GM19455 (cell line): Measurements from ENCODE around the gene SORL1-AS1.

Experiments
- ATAC-seq: cut with Tn5 transposase; IDR thresholded peaks from one replicate; pipeline ENCODE4 v1.9.1; 2021; ENCODE audit not compliant: unreplicated experiment

Gene SORL1-AS1

DNA sequence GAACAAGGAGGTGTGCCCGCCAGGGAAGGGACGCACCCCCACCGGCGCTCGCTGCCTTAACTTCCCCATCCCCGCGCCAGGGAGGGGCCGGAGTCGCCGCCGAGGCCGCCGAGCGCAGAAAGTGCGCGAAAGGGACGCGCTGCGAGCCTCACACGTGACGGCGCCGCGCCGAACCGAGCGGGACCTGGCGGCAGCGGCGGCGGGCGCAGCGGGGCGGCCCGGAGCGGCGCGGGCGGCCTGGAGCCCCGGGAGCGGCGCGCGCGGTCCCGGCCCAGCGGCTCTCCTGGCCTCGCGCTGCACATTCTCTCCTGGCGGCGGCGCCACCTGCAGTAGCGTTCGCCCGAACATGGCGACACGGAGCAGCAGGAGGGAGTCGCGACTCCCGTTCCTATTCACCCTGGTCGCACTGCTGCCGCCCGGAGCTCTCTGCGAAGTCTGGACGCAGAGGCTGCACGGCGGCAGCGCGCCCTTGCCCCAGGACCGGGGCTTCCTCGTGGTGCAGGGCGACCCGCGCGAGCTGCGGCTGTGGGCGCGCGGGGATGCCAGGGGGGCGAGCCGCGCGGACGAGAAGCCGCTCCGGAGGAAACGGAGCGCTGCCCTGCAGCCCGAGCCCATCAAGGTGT lies 670 bp downstream of the SORL1-AS1 start, which contains the start of gene SORL1:
Gene SORL1, plus strand, starts transcription at position 329 of the 623 bp plus-strand sequence. Its CDS starts 18 bp downstream, at position 347.
- peak; percentile 50 for ATAC-seq

DNA sequence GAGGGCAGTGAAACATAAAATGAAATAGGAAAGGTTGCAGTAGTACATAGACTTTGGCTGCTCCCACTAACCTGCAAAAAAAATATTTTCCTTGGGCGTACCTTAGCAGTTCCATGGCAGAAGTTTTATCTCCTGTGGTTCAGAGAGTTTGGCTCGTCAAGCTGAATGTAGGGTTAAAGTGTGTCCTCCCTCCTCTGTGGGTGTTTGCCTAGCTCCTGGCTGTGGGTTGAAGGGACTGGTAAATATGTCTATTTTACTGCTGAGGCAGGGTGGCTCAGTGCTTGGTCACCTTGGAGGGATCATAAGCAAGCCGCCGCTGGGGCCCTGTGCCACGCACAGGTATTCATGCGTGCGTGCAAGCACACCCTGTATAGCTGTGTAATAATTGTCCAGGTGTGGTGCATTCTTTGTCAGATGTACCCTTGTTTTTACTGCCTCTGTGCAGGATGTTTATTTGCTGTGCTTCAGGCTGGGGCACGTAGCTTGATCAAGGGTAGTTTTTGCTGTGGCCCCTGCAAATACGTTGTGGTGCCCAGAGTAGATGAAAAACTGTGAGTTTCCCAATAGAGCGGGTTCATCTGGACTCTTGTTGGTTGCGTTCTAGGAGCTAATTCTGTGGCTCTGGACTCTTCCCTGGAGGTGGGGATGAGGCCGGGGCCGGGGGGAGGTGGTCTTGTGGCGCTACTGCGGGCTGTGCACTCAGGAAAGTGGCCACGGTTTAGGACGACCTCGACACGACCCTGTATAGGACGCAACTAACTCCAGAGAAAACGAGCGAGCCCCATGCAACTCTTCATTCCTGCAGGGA lies 1.4 kb downstream of the SORL1-AS1 start:
- peak; percentile 15 for ATAC-seq

DNA sequence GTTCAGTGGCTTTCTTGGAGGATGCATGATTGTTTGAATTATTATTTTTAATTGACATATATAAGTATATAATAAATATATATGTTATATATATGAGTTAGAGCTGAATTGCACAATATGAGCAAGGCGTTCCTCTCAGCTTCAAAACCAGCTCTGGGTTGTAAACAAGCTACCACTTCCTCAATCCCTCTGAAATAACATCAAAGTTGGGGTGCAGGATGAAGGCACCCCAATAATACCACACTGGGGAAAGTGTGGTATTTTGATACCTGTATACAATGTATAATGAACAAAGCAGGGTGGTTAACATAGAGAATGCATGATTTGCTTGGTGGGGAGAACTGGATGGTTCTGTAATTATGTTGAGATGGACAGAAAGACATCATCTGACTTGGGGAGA lies 2.4 kb downstream of the SORL1-AS1 start:
- ATAC-seq: no peak

DNA sequence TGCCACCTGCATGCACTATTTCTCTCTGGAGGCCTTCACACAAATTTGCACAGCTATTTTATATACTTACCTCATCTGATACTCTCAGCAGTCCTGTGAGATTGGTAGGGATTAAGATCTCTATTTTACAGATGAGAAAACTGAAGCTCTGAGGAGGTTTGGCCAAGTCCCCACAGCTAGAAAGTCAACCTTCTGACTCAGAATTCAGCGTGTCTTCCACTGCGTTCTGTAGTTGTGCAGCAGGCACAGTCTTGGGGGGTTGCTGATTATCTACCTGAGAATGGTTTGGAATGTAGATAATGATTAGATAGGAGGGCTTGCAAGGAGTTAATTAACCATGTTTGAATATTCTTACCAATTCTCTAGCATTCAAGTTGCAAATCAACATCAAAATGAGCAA lies 3.1 kb downstream of the SORL1-AS1 start:
- no peak for ATAC-seq

DNA sequence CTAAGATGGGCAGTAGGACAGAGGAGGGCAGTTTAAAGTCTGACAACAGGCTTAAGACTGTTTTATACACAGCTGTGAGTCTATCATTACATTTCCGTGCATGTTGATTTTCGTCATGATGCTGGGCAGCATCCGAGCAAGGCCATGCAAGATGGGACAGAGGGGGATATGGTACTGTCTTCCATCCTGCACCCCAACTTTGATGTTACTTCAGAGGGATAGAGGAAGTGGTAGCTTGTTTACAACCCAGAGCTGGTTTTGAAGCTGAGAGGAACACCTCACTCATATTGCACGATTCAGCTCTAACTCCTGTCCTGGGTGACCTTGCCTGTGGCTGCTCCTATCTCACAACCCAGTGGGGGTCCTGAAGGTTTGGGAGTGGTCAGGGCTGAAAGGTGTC lies 3.6 kb downstream of the SORL1-AS1 start:
- ATAC-seq: no peak

DNA sequence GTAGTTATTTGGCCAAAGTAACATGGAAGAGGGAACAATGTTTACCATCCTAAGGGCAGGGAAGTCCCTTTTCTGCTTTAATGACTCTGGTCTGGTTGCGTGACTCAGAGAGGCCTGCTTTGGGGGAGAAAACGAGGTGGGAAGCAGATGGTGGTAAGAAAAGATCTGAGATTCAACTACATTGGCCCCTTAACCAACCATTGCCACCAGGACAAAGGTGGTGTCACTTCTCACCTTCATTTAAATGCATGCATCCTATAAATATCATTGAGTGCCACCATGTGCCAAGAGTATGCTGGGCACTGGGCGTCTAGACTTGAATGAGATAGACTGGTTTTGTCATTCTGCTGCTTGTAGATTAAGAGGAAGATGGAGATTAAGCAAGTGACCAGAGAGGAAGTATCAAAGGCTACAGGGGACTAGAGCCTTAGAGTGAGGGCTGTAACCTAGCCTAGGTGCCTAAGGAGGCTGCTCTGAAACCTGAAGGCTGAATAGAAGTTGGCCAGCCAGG lies 4.3 kb downstream of the SORL1-AS1 start:
- ATAC-seq: no peak

DNA sequence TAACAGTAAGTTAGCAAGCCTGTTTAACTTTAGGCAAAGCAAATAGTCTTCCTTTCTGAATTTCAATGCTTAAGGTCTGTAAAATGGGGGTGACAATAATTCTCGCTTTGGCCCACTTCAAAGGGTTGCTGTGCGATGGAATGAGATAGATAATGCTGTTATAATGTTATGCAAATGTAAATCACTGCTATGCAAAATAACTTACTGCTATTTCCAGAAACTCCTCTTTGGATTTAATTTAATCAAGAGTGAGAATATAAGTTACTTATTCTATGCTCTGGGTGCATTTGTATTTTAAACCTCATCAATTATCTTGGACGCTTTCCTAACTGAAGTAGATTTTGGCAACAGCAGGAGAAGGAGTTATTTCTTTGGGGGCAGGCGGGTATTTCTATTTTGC lies 4.8 kb downstream of the SORL1-AS1 start:
- no peak for ATAC-seq

DNA sequence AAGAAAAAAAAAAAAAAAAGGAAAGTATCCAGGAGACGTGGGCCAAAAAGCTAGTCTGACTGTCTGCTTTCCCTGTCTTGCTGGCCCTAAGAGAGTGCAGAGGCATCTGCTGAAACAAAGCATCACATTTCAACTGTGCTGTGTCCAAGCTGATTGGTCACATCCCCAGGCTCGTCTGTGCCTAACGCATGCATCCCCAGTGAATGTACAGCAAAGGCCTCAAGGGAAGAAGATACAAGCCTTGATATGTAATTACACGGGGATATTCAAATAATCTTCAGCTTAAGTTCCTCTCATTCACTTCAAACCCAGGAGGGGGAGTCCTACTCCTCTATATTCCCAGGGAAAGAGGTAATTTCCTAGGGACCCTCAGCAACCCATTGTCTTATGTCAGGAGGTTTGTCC lies 6.0 kb downstream of the SORL1-AS1 start:
- ATAC-seq: no peak

DNA sequence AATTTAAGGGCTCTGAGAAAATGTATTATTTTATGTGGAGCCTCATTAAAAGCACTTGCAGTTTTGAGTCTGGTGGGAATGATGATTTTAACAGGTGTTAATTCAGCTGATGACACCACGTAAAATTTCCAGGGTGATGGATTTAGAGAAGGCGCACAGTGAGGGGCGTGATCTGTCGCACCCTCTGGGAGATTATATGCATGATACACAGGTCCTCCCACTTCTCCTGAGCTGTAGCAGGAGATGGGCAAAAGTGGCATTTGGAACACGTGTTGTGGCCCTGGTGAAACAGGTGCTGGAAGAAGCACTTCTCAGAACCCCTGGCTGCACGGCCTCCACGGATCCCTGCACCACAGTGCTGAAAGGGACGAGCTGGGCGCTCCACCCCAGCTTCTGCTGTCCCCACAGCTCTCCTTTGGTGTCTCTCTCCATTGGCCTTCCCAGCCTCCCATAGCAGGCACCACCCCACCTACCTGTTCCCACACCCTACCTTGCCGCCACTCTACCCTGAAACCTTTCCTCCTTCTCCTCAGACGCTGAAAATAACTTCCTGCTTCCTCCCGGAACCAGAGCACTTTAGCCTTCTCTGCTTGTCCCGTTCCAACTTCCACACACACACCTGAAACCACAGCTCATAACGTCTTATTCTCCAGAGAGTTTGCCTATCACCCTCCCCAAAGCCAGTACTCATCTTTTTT lies 7.5 kb downstream of the SORL1-AS1 start:
- no peak for ATAC-seq

DNA sequence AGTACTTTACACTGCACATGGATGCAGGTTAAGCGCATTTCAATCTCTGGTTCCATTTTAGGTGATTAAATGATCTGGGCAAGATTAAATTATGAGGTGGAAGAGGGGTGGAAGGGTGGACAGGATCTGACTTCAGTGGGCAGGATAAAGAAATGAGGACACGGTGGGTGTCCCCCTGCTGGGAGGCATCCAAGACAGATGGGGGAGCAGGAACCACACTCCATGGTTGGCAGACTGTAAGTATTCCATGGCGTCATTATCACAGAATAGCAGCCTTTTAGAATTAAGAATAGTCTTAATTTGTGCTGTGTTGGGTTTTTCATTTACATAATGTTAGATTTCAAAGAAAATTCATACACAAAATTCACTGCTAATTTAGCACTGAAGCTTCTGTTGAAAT lies 8.2 kb downstream of the SORL1-AS1 start:
- ATAC-seq: no peak

DNA sequence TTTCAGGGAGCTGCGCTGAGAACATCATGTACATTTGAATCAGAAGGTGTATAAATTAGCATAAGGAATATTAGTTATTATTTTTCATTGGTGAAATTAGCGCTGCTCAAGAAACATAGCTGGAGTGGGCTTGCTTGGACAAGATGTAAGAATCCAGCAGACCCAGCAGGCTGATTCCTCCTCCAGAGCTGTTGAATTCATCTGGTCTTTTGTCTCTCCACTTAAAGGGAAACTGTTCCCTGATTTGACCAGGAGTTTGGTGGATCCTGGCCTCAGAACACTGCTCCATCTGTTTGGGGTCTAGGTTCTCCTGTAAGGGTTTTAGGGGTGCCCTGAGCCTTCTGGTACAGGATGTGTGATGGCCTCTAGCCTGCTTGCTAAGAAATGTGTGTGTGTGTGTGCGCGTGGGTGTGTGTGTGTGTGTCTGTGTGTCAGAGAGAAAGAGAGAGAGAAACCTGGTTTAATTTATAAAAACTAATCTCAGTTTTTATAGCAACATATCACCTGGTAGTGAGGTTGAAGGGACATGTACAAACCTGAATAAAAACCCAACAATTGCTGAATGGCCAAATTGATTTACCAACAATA lies 9.0 kb downstream of the SORL1-AS1 start:
- ATAC-seq: no peak

DNA sequence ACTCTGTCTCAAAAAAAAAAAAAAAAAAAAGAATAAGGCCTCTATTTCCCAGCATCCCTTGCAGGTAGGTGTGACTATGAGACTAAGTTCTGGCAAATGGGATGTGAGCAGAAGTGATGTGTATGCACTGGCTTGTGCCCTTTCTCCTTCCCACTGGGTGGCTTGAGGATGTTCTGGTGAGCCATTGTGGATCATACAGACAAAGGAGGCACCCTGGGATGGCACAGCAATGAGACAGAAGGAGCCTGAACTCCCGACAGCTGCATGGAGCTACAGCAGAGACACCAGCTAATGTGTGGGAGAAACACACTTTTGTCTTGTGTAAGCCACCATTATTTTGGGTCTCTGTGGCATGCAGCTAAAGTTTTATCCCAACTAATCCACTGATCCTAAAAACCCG lies 11.2 kb downstream of the SORL1-AS1 start:
- no peak for ATAC-seq

DNA sequence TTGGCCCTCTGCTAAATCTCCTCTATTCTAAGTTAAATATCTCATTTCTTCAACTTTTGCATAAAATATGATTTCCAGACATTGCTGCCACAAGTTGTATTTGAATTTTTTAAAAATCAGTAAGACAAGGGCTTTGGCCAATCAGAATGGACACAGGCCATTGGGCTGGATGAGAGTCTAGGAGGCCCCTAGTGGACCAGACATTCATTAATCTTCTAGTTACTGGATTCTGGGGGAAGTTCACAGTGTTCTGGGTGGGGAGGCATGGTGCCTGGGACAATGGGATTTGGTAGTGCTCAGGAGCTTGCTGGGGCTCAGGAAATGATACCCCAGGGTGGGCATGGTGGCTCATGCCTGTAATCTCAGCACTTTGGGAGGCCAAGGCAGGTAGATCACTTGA lies 13.0 kb downstream of the SORL1-AS1 start:
- ATAC-seq: no peak

DNA sequence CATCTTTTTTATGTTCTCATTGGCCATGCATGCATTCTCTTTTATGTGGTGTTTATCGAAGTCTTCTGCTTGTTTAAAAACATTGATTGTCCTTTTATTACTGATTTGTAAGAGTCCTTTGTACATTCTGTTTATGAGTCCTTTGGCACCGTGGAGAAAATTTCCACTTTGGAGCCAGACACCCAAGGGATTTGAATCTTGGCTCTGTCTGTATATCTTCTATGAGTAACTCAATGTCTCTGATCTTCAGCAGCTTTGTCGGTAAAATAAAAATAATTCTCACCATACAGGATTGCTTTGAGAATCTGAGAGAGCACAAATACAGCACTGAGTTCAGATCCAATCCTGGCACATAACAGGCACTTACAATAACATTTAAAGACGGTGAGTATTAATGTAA lies 13.4 kb downstream of the SORL1-AS1 start:
- ATAC-seq: no peak

DNA sequence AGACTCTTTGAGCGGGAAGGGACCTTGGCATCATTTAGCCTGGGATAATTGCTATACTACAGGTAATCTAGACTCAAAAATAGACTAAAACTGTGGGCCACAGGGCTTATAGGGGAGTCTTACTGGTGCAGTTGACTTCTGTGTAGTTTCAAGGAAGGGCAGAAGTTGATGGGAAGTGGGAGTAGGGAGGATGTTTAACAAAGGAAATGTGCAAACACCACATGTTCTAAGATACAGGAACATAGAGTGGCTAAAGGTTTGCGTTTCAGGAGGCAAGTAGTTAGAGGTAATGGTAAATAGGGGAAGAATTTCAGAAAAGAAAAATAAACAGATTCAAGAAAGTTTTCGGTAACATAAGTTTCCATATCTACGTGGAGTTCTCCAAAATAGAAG lies 15.1 kb downstream of the SORL1-AS1 start:
- ATAC-seq: no peak

DNA sequence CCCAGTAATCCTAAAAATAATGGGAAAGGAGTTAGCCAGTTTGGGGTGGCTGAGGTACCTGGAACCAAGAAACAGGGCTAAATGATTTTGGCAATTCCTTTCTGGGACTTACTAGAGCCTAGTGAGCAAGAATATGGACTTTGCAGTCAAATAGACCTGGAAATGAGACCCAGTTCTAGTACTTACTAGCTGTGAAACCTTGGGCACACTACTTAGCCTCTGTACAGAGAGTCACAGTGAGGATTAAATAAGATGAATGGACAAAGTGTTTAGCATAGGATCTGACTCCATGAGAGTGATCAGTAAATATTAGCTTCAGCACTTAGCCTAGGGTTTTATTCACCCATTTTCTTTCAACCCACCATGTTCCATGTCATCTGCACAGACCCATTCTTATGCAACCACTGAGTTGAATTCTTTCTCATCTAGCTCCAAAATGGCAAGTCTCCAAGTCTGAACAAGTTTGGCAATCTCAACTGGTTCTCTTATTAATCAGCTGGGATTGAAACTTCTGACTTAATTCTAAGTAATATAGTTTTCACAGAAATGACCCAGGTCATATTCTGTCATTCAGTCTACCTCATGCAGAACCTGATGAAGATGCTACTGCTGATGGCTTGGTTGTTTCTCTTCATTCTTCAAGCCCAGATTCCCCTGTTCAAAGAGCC lies 15.6 kb downstream of the SORL1-AS1 start:
- no peak for ATAC-seq

DNA sequence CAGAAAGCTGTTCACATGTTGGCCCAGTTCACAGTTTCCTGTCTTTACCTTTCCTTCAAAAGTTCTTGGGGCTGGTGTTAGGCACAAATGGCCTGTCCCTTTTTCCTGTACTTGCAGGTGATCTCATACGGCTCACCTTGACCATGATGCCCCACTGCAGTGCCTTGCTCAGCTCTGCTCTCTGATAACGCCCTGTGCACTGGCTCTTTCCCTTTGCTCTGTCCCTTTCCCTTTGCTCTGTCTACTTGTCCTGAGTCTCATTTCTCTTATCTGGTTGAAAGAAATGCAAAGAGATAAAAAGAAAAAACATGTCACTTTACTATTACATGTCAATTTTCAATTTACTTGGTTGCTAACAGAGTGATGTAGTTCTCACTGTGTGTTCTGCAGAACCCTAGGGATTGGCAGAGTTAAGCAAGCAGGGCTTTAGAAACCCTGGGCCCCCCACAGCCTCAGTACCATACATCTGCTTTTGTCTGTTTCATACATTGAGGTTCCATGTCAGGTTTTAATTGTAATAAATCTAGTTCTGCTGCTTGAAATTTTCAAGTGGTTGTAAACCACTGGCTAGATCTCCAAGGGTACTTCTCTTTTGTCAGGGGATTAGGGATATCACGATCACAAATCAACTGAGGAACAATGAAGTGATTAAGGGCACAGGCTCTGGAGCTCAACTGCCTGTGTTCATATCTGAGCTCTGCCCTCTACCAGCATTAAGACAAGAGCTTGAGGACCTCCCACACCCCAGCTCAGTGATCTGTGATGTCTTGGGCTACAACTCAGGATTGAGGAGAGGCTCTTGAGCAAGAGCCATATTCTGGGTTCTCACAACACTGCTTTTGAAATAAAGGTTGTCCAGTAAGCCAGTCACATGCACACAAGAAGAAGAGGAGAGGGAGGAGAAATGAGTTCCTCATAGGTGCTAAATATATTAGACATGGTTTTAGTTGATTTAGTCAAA lies 16.9 kb downstream of the SORL1-AS1 start:
- ATAC-seq: no peak

DNA sequence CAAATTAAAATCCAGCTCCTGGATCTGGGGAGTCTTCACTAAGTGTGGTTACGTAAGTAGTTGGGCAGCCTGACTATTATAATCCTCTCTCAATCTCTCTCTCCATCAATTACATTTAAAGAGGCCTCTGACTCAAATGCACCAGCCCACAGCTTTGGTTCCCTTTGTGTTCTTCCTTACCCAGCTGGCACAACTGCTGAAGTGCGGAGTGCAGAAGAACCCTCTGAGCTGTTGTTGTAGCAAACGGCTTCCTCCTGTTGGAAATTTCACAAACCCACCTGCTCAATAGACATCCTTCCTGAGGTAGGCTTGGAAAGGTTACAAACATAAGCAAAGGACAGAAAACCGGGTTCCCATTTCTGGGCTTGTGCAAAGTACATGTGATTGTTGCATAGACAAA lies 17.6 kb downstream of the SORL1-AS1 start:
- no peak for ATAC-seq

DNA sequence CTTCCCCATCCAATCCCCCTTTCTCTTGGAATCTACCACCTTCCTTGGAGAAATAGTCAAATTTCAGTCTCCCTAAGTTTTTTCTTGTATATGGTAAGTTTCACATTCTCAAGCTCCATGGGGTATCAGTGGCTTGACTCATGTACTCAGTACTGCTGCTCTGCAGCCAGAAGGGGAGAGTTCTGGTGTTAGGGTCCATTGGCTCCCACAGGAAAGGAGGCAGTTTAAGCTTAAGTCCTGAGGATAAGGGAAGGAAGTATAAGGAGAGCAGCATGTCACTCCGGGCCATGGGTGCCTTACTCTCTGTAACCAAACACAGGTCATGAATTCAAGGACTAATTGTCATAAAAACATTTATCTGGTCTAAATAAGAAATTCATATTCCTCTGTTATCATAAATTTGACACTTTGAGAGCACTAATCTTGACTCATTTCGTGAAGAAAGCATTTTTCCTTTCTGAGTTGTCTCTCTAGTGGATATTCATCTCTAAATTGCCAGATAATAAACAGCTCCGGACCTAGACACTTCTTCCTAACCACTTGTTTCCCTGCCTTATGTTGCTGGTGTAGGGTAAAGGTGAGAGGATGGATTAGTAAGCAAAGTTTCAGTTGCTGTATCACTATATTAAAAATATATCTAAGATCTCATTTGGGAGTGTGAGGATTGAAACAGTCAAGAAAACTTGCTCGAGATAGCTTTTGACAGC lies 20.8 kb downstream of the SORL1-AS1 start:
- no peak for ATAC-seq
